Esophagus muscularis mucosa (tissue), 4 donors: ENCODE results near the gene CARNS1. TPM values are rescaled to one million over a fixed set of nuclear protein-coding genes. Genes with fewer than 3 reads are reported as not detected.
A peak's percentile ranks its signal among the peaks of the same experiment; 100 is the strongest.
"Not testable (repeated sequence)": the region's sequence is repeated elsewhere in the genome, so short reads cannot be mapped to it uniquely, and the experiment has no call there.

Experiments used
- DNase-seq: peaks from one replicate; pipeline ENCODE4 v3.0.0-alpha.2; 2017; ENCODE audit errors: extremely low spot score
- H3K27ac ChIP-seq, 4 donors: fragments of 200-600 bp; sonication (generic); replicated peaks in 1 of 4; 1 replicate in 3 of 4; 2 replicates in 1 of 4; pipeline ENCODE4 v1.5.1; 2016 to 2019; ENCODE audit warnings: mild to moderate bottlenecking in 1 of 4
- H3K27me3 ChIP-seq, 4 donors: fragments of 200-600 bp; sonication (generic); one replicate each; pipeline versions ENCODE4 v1.5.1 to v1.6.0; 2016 to 2019
- H3K36me3 ChIP-seq, 4 donors: fragments of 200-600 bp; sonication (generic); one replicate each; pipeline ENCODE4 v1.5.1; 2016 to 2019
- H3K4me1 ChIP-seq, 4 donors: fragments of 200-600 bp; sonication (generic); one replicate each; pipeline ENCODE4 v1.5.1; 2016 to 2019
- H3K4me3 ChIP-seq, 4 donors: fragments of 200-600 bp; sonication (generic); 1 replicate in 2 of 4; 2 replicates in 2 of 4; pipeline ENCODE4 v1.5.1; 2016 to 2019; ENCODE audit warnings: mild to moderate bottlenecking in 4 of 4, moderate library complexity in 1 of 4
- H3K9me3 ChIP-seq, 4 donors: fragments of 200-600 bp; sonication (generic); 1 replicate in 3 of 4; 2 replicates in 1 of 4; pipeline ENCODE4 v1.5.1; 2016 to 2019
- EP300 ChIP-seq: sonication (generic); formaldehyde crosslinking; IDR thresholded peaks from one replicate; pipeline ENCODE4 v1.6.1; 2017; ENCODE audit warnings: antibody characterized with exemption
- POLR2A ChIP-seq: fragments of 450-650 bp; IDR thresholded peaks from one replicate; pipeline ENCODE4 v1.6.1; 2017; ENCODE audit warnings: antibody characterized with exemption, moderate library complexity, mild to moderate bottlenecking, low read depth
- POLR2AphosphoS5 ChIP-seq, 2 donors: sonication (generic); formaldehyde crosslinking; IDR thresholded peaks; one replicate each; pipeline ENCODE4 v1.6.1; 2017; ENCODE audit warnings: antibody characterized with exemption in 2 of 2
- WGBS: methylation state at CpG from one replicate; pipeline ENCODE4 v1.1.5; 2018; 5-methylcytosine and 5-hydroxymethylcytosine counted together
- intact Hi-C: fragments of 100-400 bp; cut with DNase I; formaldehyde crosslinking; loops from one replicate; pipeline ENCODE4 v1.15.1; 2023
- total RNA-seq, 4 donors: library from RNA; depleted of rRNA; stranded (reverse); fragments of >200 nt; gene quantifications; one replicate each; pipeline versions ENCODE4 v1.1.0 to v1.2.1, GENCODE V29; 2016
- TF ChIP-seq, protein P1 (sequence below), 3 experiments: fragments of 200-600 bp in 2 of 3; fragments of 450-650 bp in 1 of 3; sonication (generic) in 2 of 3; IDR thresholded peaks; one replicate each; pipeline ENCODE4 v1.5.1; 2017 to 2019; ENCODE audit warnings: antibody characterized with exemption in 3 of 3, mild to moderate bottlenecking in 2 of 3, moderate library complexity in 1 of 3

The CARNS1 gene
- total RNA-seq, 4 donors from 2014 or later, result 0.83 to 1.9 (median 1.2) TPM

DNA sequence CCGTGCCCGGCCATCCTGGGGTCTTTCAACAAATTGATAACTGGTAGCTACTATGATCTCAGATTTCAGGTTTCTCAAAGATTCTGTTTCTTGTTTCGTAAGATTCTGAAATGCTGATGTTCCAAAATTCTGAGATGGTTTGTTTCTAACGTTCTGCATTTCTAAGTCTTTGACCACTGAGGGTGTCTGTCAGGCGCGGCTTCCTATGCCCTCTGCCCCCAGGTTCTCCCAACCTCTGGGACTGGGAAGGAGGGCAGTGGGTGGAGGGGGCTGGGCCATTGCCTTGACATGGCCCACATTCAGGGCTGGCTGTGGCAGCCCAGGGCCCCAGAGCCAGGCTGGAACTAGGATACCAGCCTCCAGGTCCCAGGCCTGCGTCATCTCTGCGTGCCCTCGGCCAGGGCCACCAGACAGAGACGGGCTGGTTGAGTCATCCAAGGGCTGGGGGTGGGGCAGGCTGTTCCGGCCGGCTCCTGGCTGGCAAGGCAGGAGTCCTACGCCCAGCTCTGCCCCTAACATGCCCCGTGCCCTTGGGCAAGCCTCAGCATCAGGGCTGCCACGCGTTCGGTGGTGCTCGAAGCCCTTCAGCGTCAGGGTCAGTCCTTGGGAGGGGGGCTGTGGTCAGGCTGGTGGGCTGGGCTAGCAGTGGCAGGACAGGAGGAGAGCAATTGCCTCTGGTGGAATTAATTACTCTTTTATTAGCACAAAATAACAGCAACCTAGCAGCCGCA, 48.4 kb downstream of the CARNS1 start:
- TF ChIP-seq POLR2A (no peak), POLR2AphosphoS5 (IDR thresholded peaks at IDR 0.05) (peak; percentile 37 to 41)
- peak overlapping the region; percentile 56 to 76 (median 70) for H3K4me3 ChIP-seq
- no peak for DNase-seq
- no peaks in the 10 kb centered on the region for H3K9me3 ChIP-seq
- intact Hi-C loops, result no loop called here
- peak overlapping the region; percentile 86 to 94 (median 90) for H3K27ac ChIP-seq
- H3K36me3 ChIP-seq, result no peaks in the 10 kb centered on the region
- H3K27me3 ChIP-seq, result no peaks in the 10 kb centered on the region
- peaks cover 30 to 52% (median 46%) of the 10 kb centered on the region in 4 donors for H3K4me1 ChIP-seq
- 77% methylated on average over 20 of the region's 20 CpGs for WGBS

DNA sequence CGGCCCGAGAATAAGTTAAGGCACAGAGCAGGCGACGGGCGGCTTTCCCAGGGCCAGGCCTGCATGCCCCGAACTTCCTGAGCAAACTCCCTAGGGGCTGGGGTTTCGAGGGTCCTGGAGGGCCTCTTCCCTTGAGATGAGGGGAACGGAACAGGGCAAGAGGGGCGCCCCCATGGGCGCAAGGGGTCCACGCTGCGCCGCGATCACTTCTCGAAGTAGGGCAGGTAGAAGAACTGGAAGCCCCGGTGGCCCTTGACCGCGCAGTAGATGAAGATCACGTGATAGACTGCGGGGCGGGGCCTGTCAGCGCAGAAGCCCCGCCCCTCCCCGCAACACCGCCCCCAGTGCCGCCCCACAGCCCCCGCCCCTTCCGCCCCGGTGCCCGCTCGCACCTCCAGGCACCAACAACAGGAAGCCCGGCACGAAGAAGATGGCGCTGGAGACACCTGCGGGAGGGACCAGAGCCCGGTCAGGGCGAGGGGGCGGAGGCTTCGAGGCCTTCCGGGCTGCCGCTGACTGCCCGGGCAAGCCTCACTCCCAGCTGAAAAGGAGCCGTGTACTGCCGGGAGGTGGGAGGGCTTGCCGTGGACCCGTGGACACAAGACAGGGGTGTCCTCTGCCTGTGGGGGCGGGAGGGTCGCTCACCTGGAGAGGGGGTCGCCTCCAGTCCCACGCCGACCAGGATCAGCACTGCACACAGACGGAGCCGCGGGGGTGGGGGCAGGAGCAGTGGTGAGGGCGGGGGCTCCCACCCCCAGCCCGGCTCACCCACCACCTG, 49.1 kb downstream of the CARNS1 start:
- H3K36me3 ChIP-seq, result no peaks in the 10 kb centered on the region
- DNase-seq, result peak; percentile 97
- H3K27ac ChIP-seq, result peak overlapping the region; percentile 86 to 94 (median 90)
- intact Hi-C loops, result loop anchor here (5.0 kb wide), 1 partner anchor 62 kb away; the partner anchor contains the start of genes PPP1CA and TBC1D10C
- H3K4me1 ChIP-seq, result peaks cover 30 to 55% (median 49%) of the 10 kb centered on the region in 4 donors
- 21% methylated on average over 20 of the region's 56 CpGs for WGBS
- peak overlapping the region; percentile 56 to 76 (median 70) for H3K4me3 ChIP-seq
- TF ChIP-seq EP300 (no peak), POLR2A (no peak), POLR2AphosphoS5 (IDR thresholded peaks at IDR 0.05) (peak; percentile 62 to 68)
- TF ChIP-seq, protein P1, sequence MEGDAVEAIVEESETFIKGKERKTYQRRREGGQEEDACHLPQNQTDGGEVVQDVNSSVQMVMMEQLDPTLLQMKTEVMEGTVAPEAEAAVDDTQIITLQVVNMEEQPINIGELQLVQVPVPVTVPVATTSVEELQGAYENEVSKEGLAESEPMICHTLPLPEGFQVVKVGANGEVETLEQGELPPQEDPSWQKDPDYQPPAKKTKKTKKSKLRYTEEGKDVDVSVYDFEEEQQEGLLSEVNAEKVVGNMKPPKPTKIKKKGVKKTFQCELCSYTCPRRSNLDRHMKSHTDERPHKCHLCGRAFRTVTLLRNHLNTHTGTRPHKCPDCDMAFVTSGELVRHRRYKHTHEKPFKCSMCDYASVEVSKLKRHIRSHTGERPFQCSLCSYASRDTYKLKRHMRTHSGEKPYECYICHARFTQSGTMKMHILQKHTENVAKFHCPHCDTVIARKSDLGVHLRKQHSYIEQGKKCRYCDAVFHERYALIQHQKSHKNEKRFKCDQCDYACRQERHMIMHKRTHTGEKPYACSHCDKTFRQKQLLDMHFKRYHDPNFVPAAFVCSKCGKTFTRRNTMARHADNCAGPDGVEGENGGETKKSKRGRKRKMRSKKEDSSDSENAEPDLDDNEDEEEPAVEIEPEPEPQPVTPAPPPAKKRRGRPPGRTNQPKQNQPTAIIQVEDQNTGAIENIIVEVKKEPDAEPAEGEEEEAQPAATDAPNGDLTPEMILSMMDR (IDR thresholded peaks at IDR 0.05), result peak in 1 of 3 experiments; percentile 1
- H3K27me3 ChIP-seq, result no peaks in the 10 kb centered on the region
- no peaks in the 10 kb centered on the region for H3K9me3 ChIP-seq

DNA sequence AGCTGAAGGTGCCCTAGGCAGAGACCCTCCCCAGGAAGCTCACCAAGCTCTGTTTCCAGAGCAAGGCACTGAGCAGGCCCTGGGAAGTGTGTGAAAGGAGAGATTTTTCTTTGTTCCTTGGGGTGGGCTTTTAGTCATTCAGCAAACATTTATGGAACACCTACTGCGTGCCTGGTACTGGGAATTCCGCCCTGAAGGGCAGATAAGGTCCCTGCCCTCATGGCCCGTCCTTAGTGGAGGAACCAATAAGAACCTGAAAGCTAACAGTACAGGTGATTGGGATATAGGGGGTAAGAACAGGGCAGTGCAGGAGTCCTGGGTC, 49.7 kb downstream of the CARNS1 start:
- DNase-seq, result no peak
- H3K4me3 ChIP-seq, result peak overlapping the region; percentile 56 to 76 (median 70)
- no peaks in the 10 kb centered on the region for H3K27me3 ChIP-seq
- H3K36me3 ChIP-seq, result no peaks in the 10 kb centered on the region
- H3K4me1 ChIP-seq, result peaks cover 30 to 60% (median 54%) of the 10 kb centered on the region in 4 donors
- intact Hi-C loops, result loop anchor here (5.0 kb wide), 1 partner anchor 63 kb away; the partner anchor contains the start of genes PPP1CA and TBC1D10C
- H3K9me3 ChIP-seq, result no peaks in the 10 kb centered on the region
- TF ChIP-seq POLR2AphosphoS5 (IDR thresholded peaks at IDR 0.05), result no peak
- no peak for TF ChIP-seq EP300
- TF ChIP-seq, protein P1 (IDR thresholded peaks at IDR 0.05), result no peak
- no peak for TF ChIP-seq POLR2A
- peak overlapping the region; percentile 86 to 94 (median 90) for H3K27ac ChIP-seq
- WGBS, result 74% methylated on average over 3 of the region's 3 CpGs

DNA sequence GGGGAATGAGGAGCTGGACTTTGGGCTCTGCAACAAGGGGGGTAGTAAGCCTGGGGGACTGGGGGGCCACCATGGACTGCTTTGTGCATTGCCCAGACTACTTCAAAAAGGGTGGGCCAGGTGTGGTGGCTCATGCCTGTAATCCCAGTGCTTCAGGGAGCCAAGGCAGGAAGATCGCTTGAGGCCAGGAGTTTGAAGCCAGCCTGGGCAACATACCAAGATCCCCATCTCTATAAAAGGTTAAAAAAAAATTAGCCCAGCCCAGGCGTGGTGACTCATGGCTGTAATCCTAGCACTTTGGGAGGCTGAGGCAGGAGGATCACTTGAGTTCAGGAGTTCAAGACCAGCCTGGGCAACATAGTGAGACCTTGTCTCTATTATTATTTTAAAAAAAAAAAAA, 50.1 kb downstream of the CARNS1 start:
- Histone ChIP-seq H3K4me3 (peak overlapping the region in 1 of 4 donors; percentile 76), H3K4me1 (peaks cover 30 to 60% (median 54%) of the 10 kb centered on the region in 4 donors), H3K27ac (peak overlapping the region; percentile 86 to 94 (median 90))
- not testable (repeated sequence) for H3K27me3 ChIP-seq, H3K36me3 ChIP-seq, DNase-seq, H3K9me3 ChIP-seq
- intact Hi-C loops, result loop anchor here (5.0 kb wide), 1 partner anchor 63 kb away; the partner anchor contains the start of genes PPP1CA and TBC1D10C
- no CpG with 5 or more reads among the region's 2 CpGs for WGBS

DNA sequence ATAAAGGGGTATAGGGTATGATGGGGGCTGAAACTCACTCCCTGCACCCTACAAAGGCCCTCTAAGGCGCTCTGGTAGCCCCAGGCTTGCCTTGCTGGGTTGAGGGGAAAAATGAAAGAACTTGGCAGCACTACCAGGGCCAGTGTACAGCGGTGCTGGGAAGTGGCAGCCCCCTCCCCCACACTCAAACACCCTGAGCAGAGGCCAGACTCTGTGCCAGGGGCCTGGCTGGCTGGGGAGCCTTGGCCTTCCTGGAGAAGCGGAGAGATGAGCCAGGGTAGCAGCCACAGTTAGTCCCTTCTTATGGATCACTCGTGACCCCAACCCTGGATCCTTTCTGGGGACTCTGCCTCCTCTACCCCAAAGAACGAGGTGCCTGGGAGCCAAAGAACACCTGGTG, 50.9 kb downstream of the CARNS1 start:
- no peaks in the 10 kb centered on the region for H3K9me3 ChIP-seq
- H3K27ac ChIP-seq, result peak overlapping the region in 3 of 4 donors; percentile 86 to 94 (median 87)
- no peaks in the 10 kb centered on the region for H3K27me3 ChIP-seq
- H3K4me3 ChIP-seq, result no peak overlapping the region
- H3K4me1 ChIP-seq, result peaks cover 30 to 60% (median 54%) of the 10 kb centered on the region in 4 donors
- no peak for DNase-seq
- 82% methylated on average over 4 of the region's 5 CpGs for WGBS
- H3K36me3 ChIP-seq, result no peaks in the 10 kb centered on the region
- intact Hi-C loops, result loop anchor here (5.0 kb wide), 1 partner anchor 64 kb away; the partner anchor contains the start of genes PPP1CA and TBC1D10C
- no peak for TF ChIP-seq POLR2A
- TF ChIP-seq, protein P1 (IDR thresholded peaks at IDR 0.05), result no peak
- TF ChIP-seq EP300, result no peak
- TF ChIP-seq POLR2AphosphoS5 (IDR thresholded peaks at IDR 0.05), result no peak
